ENCODE measurements around the gene ZNF804B. TPM values are rescaled to one million over a fixed set of nuclear protein-coding genes. Genes with fewer than 3 reads are reported as not detected.

Gene ZNF804B
- total RNA-seq, 1 donor from 2014 or later: not detected

DNA sequence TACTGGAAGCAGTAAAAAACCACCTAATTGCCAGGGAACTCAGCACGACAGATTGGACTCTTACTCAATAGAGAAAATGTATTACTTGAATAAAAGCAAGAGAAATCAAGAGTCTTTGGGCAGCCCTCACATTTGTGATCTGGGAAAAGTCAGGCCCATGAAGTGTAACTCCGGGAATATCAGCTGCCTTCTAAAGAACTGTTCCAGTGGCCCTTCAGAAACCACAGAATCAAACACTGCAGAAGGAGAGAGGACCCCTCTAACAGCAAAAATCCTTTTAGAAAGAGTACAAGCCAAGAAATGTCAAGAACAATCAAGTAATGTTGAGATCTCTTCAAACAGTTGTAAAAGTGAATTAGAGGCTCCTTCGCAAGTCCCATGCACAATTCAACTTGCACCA, 576.0 kb downstream of the ZNF804B start:
- no peak overlapping the region for H3K4me3 ChIP-seq
- Mint-ChIP-seq H3K4me3 (no peak overlapping the region), H3K9me3 (no peaks in the 10 kb centered on the region), H3K36me3 (no peaks in the 10 kb centered on the region), H3K4me1 (no peaks in the 10 kb centered on the region), H3K27me3 (ENCODE audit: insufficient read depth, low read depth) (no peaks in the 10 kb centered on the region), H3K27ac (no peak overlapping the region)
- no peaks in the 10 kb centered on the region for H3K79me2 ChIP-seq (ENCODE audit: low read depth)
- no peaks in the 10 kb centered on the region for H3K36me3 ChIP-seq
- H3F3A ChIP-seq (ENCODE audit: low read depth): no peaks in the 10 kb centered on the region
- H3K27ac ChIP-seq: no peak overlapping the region
- no peak for TF ChIP-seq EZH2 (IDR thresholded peaks at IDR 0.05)
- no peaks in the 10 kb centered on the region for H4K20me1 ChIP-seq (ENCODE audit: low read depth)
- no peaks in the 10 kb centered on the region for H3K9me3 ChIP-seq (ENCODE audit: low read depth)
- H3K27me3 ChIP-seq: no peaks in the 10 kb centered on the region
- no peaks in the 10 kb centered on the region for H3K4me1 ChIP-seq
- H3K4me2 ChIP-seq: no peak overlapping the region
- H2AFZ ChIP-seq (replicated peaks): no peak overlapping the region
- DNase-seq (ENCODE audit: low spot score): no peak
- H3K9ac ChIP-seq: no peak overlapping the region

DNA sequence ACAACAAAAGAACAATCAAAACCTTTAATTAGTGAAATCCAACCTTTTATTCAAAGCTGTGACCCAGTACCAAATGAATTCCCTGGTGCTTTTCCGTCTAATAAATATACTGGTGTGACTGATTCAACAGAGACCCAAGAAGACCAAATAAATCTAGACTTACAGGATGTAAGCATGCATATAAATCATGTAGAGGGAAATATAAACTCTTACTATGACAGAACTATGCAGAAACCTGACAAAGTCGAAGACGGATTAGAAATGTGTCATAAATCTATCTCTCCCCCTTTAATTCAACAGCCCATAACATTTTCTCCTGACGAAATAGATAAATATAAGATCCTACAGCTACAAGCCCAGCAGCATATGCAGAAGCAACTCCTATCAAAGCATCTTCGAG, 576.6 kb downstream of the ZNF804B start:
- H4K20me1 ChIP-seq (ENCODE audit: low read depth): no peaks in the 10 kb centered on the region
- no peak overlapping the region for H3K4me2 ChIP-seq
- H3K4me1 ChIP-seq: no peaks in the 10 kb centered on the region
- no peaks in the 10 kb centered on the region for H3K9me3 ChIP-seq (ENCODE audit: low read depth)
- no peak for TF ChIP-seq EZH2 (IDR thresholded peaks at IDR 0.05)
- TF ChIP-seq, protein P1, sequence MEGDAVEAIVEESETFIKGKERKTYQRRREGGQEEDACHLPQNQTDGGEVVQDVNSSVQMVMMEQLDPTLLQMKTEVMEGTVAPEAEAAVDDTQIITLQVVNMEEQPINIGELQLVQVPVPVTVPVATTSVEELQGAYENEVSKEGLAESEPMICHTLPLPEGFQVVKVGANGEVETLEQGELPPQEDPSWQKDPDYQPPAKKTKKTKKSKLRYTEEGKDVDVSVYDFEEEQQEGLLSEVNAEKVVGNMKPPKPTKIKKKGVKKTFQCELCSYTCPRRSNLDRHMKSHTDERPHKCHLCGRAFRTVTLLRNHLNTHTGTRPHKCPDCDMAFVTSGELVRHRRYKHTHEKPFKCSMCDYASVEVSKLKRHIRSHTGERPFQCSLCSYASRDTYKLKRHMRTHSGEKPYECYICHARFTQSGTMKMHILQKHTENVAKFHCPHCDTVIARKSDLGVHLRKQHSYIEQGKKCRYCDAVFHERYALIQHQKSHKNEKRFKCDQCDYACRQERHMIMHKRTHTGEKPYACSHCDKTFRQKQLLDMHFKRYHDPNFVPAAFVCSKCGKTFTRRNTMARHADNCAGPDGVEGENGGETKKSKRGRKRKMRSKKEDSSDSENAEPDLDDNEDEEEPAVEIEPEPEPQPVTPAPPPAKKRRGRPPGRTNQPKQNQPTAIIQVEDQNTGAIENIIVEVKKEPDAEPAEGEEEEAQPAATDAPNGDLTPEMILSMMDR (IDR thresholded peaks at IDR 0.05): no peak
- no peak for TF ChIP-seq EZH2phosphoT487 (IDR thresholded peaks at IDR 0.05)
- H3K4me3 Mint-ChIP-seq: no peak overlapping the region
- H3K79me2 ChIP-seq (ENCODE audit: low read depth): no peaks in the 10 kb centered on the region
- H3K27ac ChIP-seq: no peak overlapping the region
- no peak overlapping the region for H3K27ac Mint-ChIP-seq
- DNase-seq (ENCODE audit: low spot score): no peak
- no peaks in the 10 kb centered on the region for H3K4me1 Mint-ChIP-seq
- no peak overlapping the region for H2AFZ ChIP-seq (replicated peaks)
- H3K27me3 Mint-ChIP-seq (ENCODE audit: insufficient read depth, low read depth): no peaks in the 10 kb centered on the region
- H3F3A ChIP-seq (ENCODE audit: low read depth): no peaks in the 10 kb centered on the region
- no peaks in the 10 kb centered on the region for H3K36me3 Mint-ChIP-seq
- H3K36me3 ChIP-seq: no peaks in the 10 kb centered on the region
- H3K9ac ChIP-seq: no peak overlapping the region
- no peak overlapping the region for H3K4me3 ChIP-seq
- H3K27me3 ChIP-seq: no peaks in the 10 kb centered on the region
- no peaks in the 10 kb centered on the region for H3K9me3 Mint-ChIP-seq

GRCh38 chr7:89339748-89340147, 580.2 kb downstream of the ZNF804B start:
- TF ChIP-seq EZH2phosphoT487 (IDR thresholded peaks at IDR 0.05) (no peak), EZH2 (IDR thresholded peaks at IDR 0.05) (no peak)
- TF ChIP-seq, protein P1 (IDR thresholded peaks at IDR 0.05): no peak
- Mint-ChIP-seq H3K27ac (no peak overlapping the region), H3K4me1 (peaks cover 5% of the 10 kb centered on the region), H3K4me3 (no peak overlapping the region), H3K27me3 (ENCODE audit: insufficient read depth, low read depth) (no peaks in the 10 kb centered on the region), H3K36me3 (no peaks in the 10 kb centered on the region), H3K9me3 (no peaks in the 10 kb centered on the region)
- H3K4me3 ChIP-seq: no peak overlapping the region
- no peak overlapping the region for H2AFZ ChIP-seq (replicated peaks)
- H4K20me1 ChIP-seq (ENCODE audit: low read depth): no peaks in the 10 kb centered on the region
- no peaks in the 10 kb centered on the region for H3K79me2 ChIP-seq (ENCODE audit: low read depth)
- no peaks in the 10 kb centered on the region for H3K4me1 ChIP-seq
- no peaks in the 10 kb centered on the region for H3K36me3 ChIP-seq
- no peak overlapping the region for H3K27ac ChIP-seq
- no peaks in the 10 kb centered on the region for H3F3A ChIP-seq (ENCODE audit: low read depth)
- H3K27me3 ChIP-seq: no peaks in the 10 kb centered on the region
- DNase-seq (ENCODE audit: low spot score): no peak
- H3K9ac ChIP-seq: no peak overlapping the region
- no peaks in the 10 kb centered on the region for H3K9me3 ChIP-seq (ENCODE audit: low read depth)
- no peak overlapping the region for H3K4me2 ChIP-seq

- H3K4me3 Mint-ChIP-seq: no peak overlapping the region
- Histone ChIP-seq H3K9ac (no peak overlapping the region), H3K4me3 (no peak overlapping the region)
Observed at GRCh38 chr7:89357121-89357520, 597.6 kb downstream of the ZNF804B start.

More at GRCh38 chr7:89357121-89357520, 597.6 kb downstream of the ZNF804B start:
- Histone ChIP-seq H3K27me3 (no peaks in the 10 kb centered on the region), H3K9me3 (ENCODE audit: low read depth) (no peaks in the 10 kb centered on the region), H3K79me2 (ENCODE audit: low read depth) (no peaks in the 10 kb centered on the region), H3K27ac (no peak overlapping the region), H4K20me1 (ENCODE audit: low read depth) (no peaks in the 10 kb centered on the region), H3F3A (ENCODE audit: low read depth) (no peaks in the 10 kb centered on the region), H3K36me3 (no peaks in the 10 kb centered on the region), H3K4me1 (no peaks in the 10 kb centered on the region), H2AFZ (replicated peaks) (no peak overlapping the region), H3K4me2 (no peak overlapping the region)
- DNase-seq (ENCODE audit: low spot score): no peak
- Mint-ChIP-seq H3K4me1 (no peaks in the 10 kb centered on the region), H3K27me3 (ENCODE audit: insufficient read depth, low read depth) (peaks cover 7% of the 10 kb centered on the region), H3K9me3 (peaks cover 2% of the 10 kb centered on the region), H3K27ac (no peak overlapping the region), H3K36me3 (no peaks in the 10 kb centered on the region)
- TF ChIP-seq, protein P1 (IDR thresholded peaks at IDR 0.05): no peak
- TF ChIP-seq EZH2 (IDR thresholded peaks at IDR 0.05) (no peak), EZH2phosphoT487 (IDR thresholded peaks at IDR 0.05) (no peak)

Data from neural progenitor cell (in vitro differentiated cells).